Testis (tissue), 2 donors: ENCODE data around the gene TSPAN11.

Source experiments
- POLR2A ChIP-seq: fragments of 450-650 bp; IDR thresholded peaks from one replicate; pipeline ENCODE4 v1.6.1; 2017; ENCODE audit warnings: antibody characterized with exemption, mild to moderate bottlenecking, moderate library complexity
- TF ChIP-seq, protein P1 (sequence below), 3 experiments: fragments of 450-650 bp in 2 of 3; fragments of 200-600 bp in 1 of 3; sonication (generic) in 1 of 3; IDR thresholded peaks; one replicate each; pipeline ENCODE4 v1.5.1; 2016 to 2019; ENCODE audit warnings: antibody characterized with exemption in 3 of 3, mild to moderate bottlenecking in 2 of 3, moderate library complexity in 1 of 3

DNA sequence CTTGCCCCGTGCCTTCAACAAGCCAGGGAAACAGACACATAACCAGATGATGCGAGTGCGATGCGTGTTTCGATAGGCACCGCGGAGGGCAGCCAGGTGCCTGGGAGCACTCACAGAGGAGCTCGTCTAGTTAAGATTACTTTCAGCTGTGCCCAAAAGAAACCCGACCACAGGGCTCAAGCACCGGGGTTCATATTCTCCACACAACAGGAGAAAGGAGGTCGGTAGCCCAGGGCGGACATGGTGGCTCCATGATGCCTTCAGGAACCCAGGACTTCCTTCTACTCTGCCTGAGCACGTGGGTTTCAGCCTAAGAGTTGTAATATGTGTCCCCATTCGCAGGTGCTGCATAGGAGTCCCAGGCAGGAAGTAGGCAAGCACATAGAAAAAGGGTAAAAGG lies 93.4 kb downstream of the TSPAN11 start:
- TF ChIP-seq, protein P1, sequence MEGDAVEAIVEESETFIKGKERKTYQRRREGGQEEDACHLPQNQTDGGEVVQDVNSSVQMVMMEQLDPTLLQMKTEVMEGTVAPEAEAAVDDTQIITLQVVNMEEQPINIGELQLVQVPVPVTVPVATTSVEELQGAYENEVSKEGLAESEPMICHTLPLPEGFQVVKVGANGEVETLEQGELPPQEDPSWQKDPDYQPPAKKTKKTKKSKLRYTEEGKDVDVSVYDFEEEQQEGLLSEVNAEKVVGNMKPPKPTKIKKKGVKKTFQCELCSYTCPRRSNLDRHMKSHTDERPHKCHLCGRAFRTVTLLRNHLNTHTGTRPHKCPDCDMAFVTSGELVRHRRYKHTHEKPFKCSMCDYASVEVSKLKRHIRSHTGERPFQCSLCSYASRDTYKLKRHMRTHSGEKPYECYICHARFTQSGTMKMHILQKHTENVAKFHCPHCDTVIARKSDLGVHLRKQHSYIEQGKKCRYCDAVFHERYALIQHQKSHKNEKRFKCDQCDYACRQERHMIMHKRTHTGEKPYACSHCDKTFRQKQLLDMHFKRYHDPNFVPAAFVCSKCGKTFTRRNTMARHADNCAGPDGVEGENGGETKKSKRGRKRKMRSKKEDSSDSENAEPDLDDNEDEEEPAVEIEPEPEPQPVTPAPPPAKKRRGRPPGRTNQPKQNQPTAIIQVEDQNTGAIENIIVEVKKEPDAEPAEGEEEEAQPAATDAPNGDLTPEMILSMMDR (IDR thresholded peaks at IDR 0.05) = no peak
- no peak for TF ChIP-seq POLR2A
